OCI-M2 (cell line): Measurements from ENCODE around the gene GUCY1A2.
"Not testable (repeated sequence)": the region's sequence is repeated elsewhere in the genome, so short reads cannot be mapped to it uniquely, and the experiment has no call there.

Experiments used
- DNase-seq: peaks from one replicate; lab custom pipeline; 2025; ENCODE audit not compliant: unreplicated experiment; lab: John Stamatoyannopoulos, UW

Gene GUCY1A2

GRCh38 chr11:106848526-106848925 is 169.8 kb downstream of the GUCY1A2 start:
- DNase-seq = no peak

- no peak for DNase-seq
Measured at GRCh38 chr11:106842134-106842533, 176.1 kb downstream of the GUCY1A2 start.

GRCh38 chr11:106840947-106841346 is 177.3 kb downstream of the GUCY1A2 start:
- no peak for DNase-seq

- DNase-seq = no peak
Measured at GRCh38 chr11:106840146-106840545, 178.1 kb downstream of the GUCY1A2 start.

GRCh38 chr11:106834567-106834966 is 183.7 kb downstream of the GUCY1A2 start:
- no peak for DNase-seq

GRCh38 chr11:106828976-106829375 is 189.3 kb downstream of the GUCY1A2 start:
- DNase-seq = no peak

GRCh38 chr11:106828576-106828975 is 189.7 kb downstream of the GUCY1A2 start:
- DNase-seq = no peak

GRCh38 chr11:106827687-106828086 is 190.6 kb downstream of the GUCY1A2 start:
- DNase-seq = no peak

GRCh38 chr11:106826558-106826957 is 191.7 kb downstream of the GUCY1A2 start:
- DNase-seq = not testable (repeated sequence)

- no peak for DNase-seq
Measured at GRCh38 chr11:106821826-106822225, 196.4 kb downstream of the GUCY1A2 start.

- DNase-seq = no peak
Measured at GRCh38 chr11:106821291-106821690, 197.0 kb downstream of the GUCY1A2 start.

GRCh38 chr11:106818443-106818842 is 199.8 kb downstream of the GUCY1A2 start:
- DNase-seq = no peak

GRCh38 chr11:106815209-106815608 is 203.1 kb downstream of the GUCY1A2 start:
- DNase-seq = no peak

GRCh38 chr11:106813806-106814205 is 204.5 kb downstream of the GUCY1A2 start:
- DNase-seq = no peak

GRCh38 chr11:106794058-106794457 is 224.2 kb downstream of the GUCY1A2 start:
- no peak for DNase-seq

GRCh38 chr11:106789406-106789805 is 228.9 kb downstream of the GUCY1A2 start:
- DNase-seq = no peak

GRCh38 chr11:106787454-106787853 is 230.8 kb downstream of the GUCY1A2 start:
- no peak for DNase-seq

GRCh38 chr11:106785913-106786650 is 232.2 kb downstream of the GUCY1A2 start:
- no peak for DNase-seq

- not testable (repeated sequence) for DNase-seq
Measured at GRCh38 chr11:106777302-106777701, 241.0 kb downstream of the GUCY1A2 start.

- no peak for DNase-seq
Measured at GRCh38 chr11:106770489-106771085, 247.7 kb downstream of the GUCY1A2 start.

GRCh38 chr11:106765469-106766258 is 252.6 kb downstream of the GUCY1A2 start:
- no peak for DNase-seq

- DNase-seq = no peak
Measured at GRCh38 chr11:106763501-106763900, 254.8 kb downstream of the GUCY1A2 start.
